Neural cell (in vitro differentiated cells): ENCODE measurements around the gene MYL7. TPM values are rescaled to one million over a fixed set of nuclear protein-coding genes. Genes with fewer than 3 reads are reported as not detected.

Experiments
- H2AFZ ChIP-seq: fragments of 200-600, 300-800 bp; sonication (generic), shearing (Covaris generic); 2 replicates; pipeline ENCODE4 v1.6.0; 2014; ENCODE audit warnings: low read depth, mild to moderate bottlenecking, antibody characterized with exemption, low read length, moderate library complexity
- H3F3A ChIP-seq: fragments of 200-600 bp; shearing (Covaris generic); 2 replicates; pipeline ENCODE4 v1.6.1; 2016; ENCODE audit warnings: mild to moderate bottlenecking, moderate library complexity, mixed read lengths, antibody characterized with exemption, low read length; ENCODE audit not compliant: insufficient read depth, poor library complexity, severe bottlenecking
- H3K27ac ChIP-seq: fragments of 200-600, 300-800 bp; sonication (generic), shearing (Covaris generic); 2 replicates; pipeline ENCODE4 v1.5.1; 2014; ENCODE audit warnings: mild to moderate bottlenecking, low read length, moderate library complexity
- H3K27me3 ChIP-seq: fragments of 300-800, 200-600 bp; sonication (generic), shearing (Covaris generic); 2 replicates; pipeline ENCODE4 v1.6.0; 2014; ENCODE audit warnings: mild to moderate bottlenecking, low read depth, low read length, moderate library complexity; ENCODE audit not compliant: insufficient read depth
- H3K36me3 ChIP-seq: fragments of 300-800, 200-600 bp; sonication (generic), shearing (Covaris generic); 2 replicates; pipeline ENCODE4 v1.5.1; 2014; ENCODE audit warnings: mild to moderate bottlenecking, antibody characterized with exemption, low read length, moderate library complexity; ENCODE audit not compliant: insufficient read depth
- H3K4me2 ChIP-seq: fragments of 300-800, 200-600 bp; sonication (generic), shearing (Covaris generic); 2 replicates; pipeline ENCODE4 v1.6.0; 2014; ENCODE audit warnings: mild to moderate bottlenecking, low read length
- H3K4me3 ChIP-seq: fragments of 300-800, 200-600 bp; sonication (generic), shearing (Covaris generic); 2 replicates; pipeline ENCODE4 v1.5.1; 2014; ENCODE audit warnings: mild to moderate bottlenecking, low read length, moderate library complexity
- H3K79me2 ChIP-seq: fragments of 200-600 bp; shearing (Covaris generic); replicated peaks from 2 replicates; pipeline ENCODE4 v1.6.0; 2014; ENCODE audit warnings: mild to moderate bottlenecking, low read length, moderate library complexity; ENCODE audit not compliant: insufficient read depth
- H3K9ac ChIP-seq: fragments of 300-800, 200-600 bp; sonication (generic), shearing (Covaris generic); 2 replicates; pipeline ENCODE4 v1.6.1; 2016; ENCODE audit warnings: mild to moderate bottlenecking, low read length, mixed read lengths
- H3K9me2 ChIP-seq: fragments of 200-600 bp; shearing (Covaris generic); 2 replicates; pipeline ENCODE4 v1.6.1; 2016; ENCODE audit warnings: mild to moderate bottlenecking, low read length, mixed read lengths; ENCODE audit not compliant: insufficient read depth
- H3K9me3 ChIP-seq: fragments of 200-600, 300-800 bp; sonication (generic), shearing (Covaris generic); 2 replicates; pipeline ENCODE4 v1.6.1; 2016; ENCODE audit warnings: mild to moderate bottlenecking, mixed run types, low read length, moderate library complexity, mixed read lengths
- H4K20me1 ChIP-seq: fragments of 200-600 bp; shearing (Covaris generic); 2 replicates; pipeline ENCODE4 v1.6.1; 2016; ENCODE audit warnings: mild to moderate bottlenecking, mixed run types; ENCODE audit not compliant: insufficient read depth
- CTCF ChIP-seq: fragments of 450-650 bp; IDR thresholded peaks from 2 replicates; pipeline ENCODE4 v1.5.1; 2014; ENCODE audit warnings: antibody characterized with exemption, mild to moderate bottlenecking, moderate library complexity; ENCODE audit not compliant: poor library complexity, severe bottlenecking
- EP300 ChIP-seq: fragments of 450-650 bp; conservative IDR thresholded peaks from 2 replicates; pipeline ENCODE4 v1.6.1; 2014; ENCODE audit warnings: antibody characterized with exemption, mild to moderate bottlenecking, moderate library complexity; ENCODE audit not compliant: poor library complexity, severe bottlenecking
- EZH2 ChIP-seq: fragments of 200-600, 300-800 bp; shearing (Covaris generic), sonication (generic); IDR thresholded peaks from 2 replicates; pipeline ENCODE4 v1.6.1; 2014; ENCODE audit warnings: antibody characterized with exemption, low read length, borderline replicate concordance, mild to moderate bottlenecking; ENCODE audit not compliant: insufficient read depth, poor library complexity, severe bottlenecking
- MXI1 ChIP-seq: fragments of 450-650 bp; conservative IDR thresholded peaks from 2 replicates; pipeline ENCODE4 v1.6.1; 2014; ENCODE audit warnings: antibody characterized with exemption, mild to moderate bottlenecking; ENCODE audit not compliant: poor library complexity, severe bottlenecking
- POLR2AphosphoS5 ChIP-seq: IDR thresholded peaks from 2 replicates; pipeline ENCODE4 v1.6.1; 2012
- RAD21 ChIP-seq: fragments of 450-650 bp; conservative IDR thresholded peaks from 2 replicates; pipeline ENCODE4 v1.6.1; 2014; ENCODE audit warnings: antibody characterized with exemption, mild to moderate bottlenecking, moderate library complexity
- REST ChIP-seq: IDR thresholded peaks from 2 replicates; pipeline ENCODE4 v1.6.1; 2012; ENCODE audit warnings: borderline replicate concordance
- SMC3 ChIP-seq: fragments of 450-650 bp; conservative IDR thresholded peaks from 2 replicates; pipeline ENCODE4 v1.6.1; 2014; ENCODE audit warnings: antibody characterized with exemption, mild to moderate bottlenecking, moderate library complexity; ENCODE audit not compliant: poor library complexity
- TAF1 ChIP-seq: IDR thresholded peaks from 2 replicates; pipeline ENCODE4 v1.6.1; 2012; ENCODE audit warnings: low read depth
- polyA plus RNA-seq: library from polyadenylated mRNA; depleted of rRNA; stranded (reverse); fragments of >200 nt; gene quantifications from 2 replicates; pipeline ENCODE4 v1.2.3, GENCODE V29; 2014

MYL7 gene
- polyA plus RNA-seq, 1 donor from 2014 or later = 0.76 TPM

- no peak overlapping the region for H2AFZ ChIP-seq
- no peaks in the 10 kb centered on the region for H3K9me3 ChIP-seq
- TF ChIP-seq RAD21 (no peak), MXI1 (no peak), POLR2AphosphoS5 (no peak), REST (no peak), SMC3 (no peak), TAF1 (no peak), EP300 (no peak), EZH2 (no peak)
- no peaks in the 10 kb centered on the region for H3K36me3 ChIP-seq
- no peaks in the 10 kb centered on the region for H3F3A ChIP-seq
- H3K4me2 ChIP-seq = no peak overlapping the region
- H3K9me2 ChIP-seq = no peaks in the 10 kb centered on the region
- H3K9ac ChIP-seq = no peak overlapping the region
- no peak overlapping the region for H3K4me3 ChIP-seq
- H3K27me3 ChIP-seq = no peaks in the 10 kb centered on the region
- H3K79me2 ChIP-seq = no peaks in the 10 kb centered on the region
- H4K20me1 ChIP-seq = no peaks in the 10 kb centered on the region
- no peak overlapping the region for H3K27ac ChIP-seq
These were observed 29.4 kb downstream of the MYL7 start for GRCh38 chr7:44111761-44112160.

GRCh38 chr7:44110719-44111635 is 30.2 kb downstream of the MYL7 start:
- TF ChIP-seq REST (no peak), MXI1 (no peak), RAD21 (no peak), EP300 (no peak), TAF1 (no peak), CTCF (no peak), EZH2 (no peak), POLR2AphosphoS5 (no peak), SMC3 (no peak)
- Histone ChIP-seq H3K79me2 (no peaks in the 10 kb centered on the region), H3F3A (no peaks in the 10 kb centered on the region), H3K9me2 (no peaks in the 10 kb centered on the region), H3K36me3 (no peaks in the 10 kb centered on the region), H3K4me2 (no peak overlapping the region), H3K9ac (no peak overlapping the region), H3K9me3 (no peaks in the 10 kb centered on the region), H3K27me3 (no peaks in the 10 kb centered on the region), H3K4me3 (no peak overlapping the region), H4K20me1 (no peaks in the 10 kb centered on the region), H2AFZ (no peak overlapping the region), H3K27ac (no peak overlapping the region)
